HepG2 (cell line): ENCODE results near the gene HES6. TPM values are rescaled to one million over a fixed set of nuclear protein-coding genes. Genes with fewer than 3 reads are reported as not detected.

ENCODE experiments used
- CERS6 ChIP-seq: sonication (generic); formaldehyde crosslinking; IDR thresholded peaks from 2 replicates; pipeline ENCODE4 v1.5.0; 2020; ENCODE audit warnings: missing genetic modification reagents
- DMTF1 ChIP-seq: sonication (generic); formaldehyde crosslinking; IDR thresholded peaks from 2 replicates; pipeline ENCODE4 v1.4.0; 2020; ENCODE audit warnings: mild to moderate bottlenecking, missing genetic modification reagents
- EEA1 ChIP-seq: sonication (generic); formaldehyde crosslinking; IDR thresholded peaks from 2 replicates; pipeline ENCODE4 v1.5.1; 2020; ENCODE audit warnings: mild to moderate bottlenecking, missing genetic modification reagents, borderline replicate concordance
- ETV6 ChIP-seq: sonication (generic); formaldehyde crosslinking; conservative IDR thresholded peaks from 2 replicates; pipeline ENCODE4 v1.4.0; 2020; ENCODE audit warnings: missing genetic modification reagents
- FOXA3 ChIP-seq: IDR thresholded peaks from 2 replicates; pipeline ENCODE4 v1.6.1; 2016; ENCODE audit warnings: missing genetic modification reagents, missing compliant biosample characterization
- KIAA2018 ChIP-seq: sonication (generic); formaldehyde crosslinking; IDR thresholded peaks from 2 replicates; pipeline ENCODE4 v1.5.0; 2020; ENCODE audit warnings: mild to moderate bottlenecking, missing genetic modification reagents, borderline replicate concordance
- NFKBIZ ChIP-seq: IDR thresholded peaks from 2 replicates; pipeline ENCODE4 v1.6.1; 2018; ENCODE audit warnings: missing genetic modification reagents, missing compliant biosample characterization
- RXRA ChIP-seq: sonication (generic); formaldehyde crosslinking; IDR thresholded peaks from 2 replicates; pipeline ENCODE4 v1.5.1; 2020; ENCODE audit warnings: missing genetic modification reagents
- SAFB2 ChIP-seq: sonication (generic); formaldehyde crosslinking; IDR thresholded peaks from 2 replicates; pipeline ENCODE4 v1.5.1; 2020; ENCODE audit warnings: missing genetic modification reagents, low read depth, mild to moderate bottlenecking, borderline replicate concordance
- SOX13 ChIP-seq, 3 experiments: fragments of 450-650 bp in 1 of 3; sonication (generic) in 1 of 3; formaldehyde crosslinking in 1 of 3; IDR thresholded peaks in 2 of 3; conservative IDR thresholded peaks in 1 of 3; 2 replicates each; pipeline versions ENCODE4 v1.5.0 to v1.6.1; 2016 to 2020; ENCODE audit warnings: antibody characterized with exemption in 1 of 3, mild to moderate bottlenecking in 1 of 3, missing compliant biosample characterization in 1 of 3, missing genetic modification reagents in 1 of 3, moderate library complexity in 1 of 3
- SRSF1 ChIP-seq: fragments of 200-400 bp; formaldehyde crosslinking; optimal IDR thresholded peaks from 2 replicates; pipeline ENCODE3; 2017; ENCODE audit warnings: mild to moderate bottlenecking, low read depth, low read length, moderate library complexity
- YEATS4 ChIP-seq: sonication (generic); formaldehyde crosslinking; IDR thresholded peaks from 2 replicates; pipeline ENCODE4 v1.4.0; 2020; ENCODE audit warnings: missing genetic modification reagents, borderline replicate concordance
- ZNF34 ChIP-seq: sonication (generic); formaldehyde crosslinking; IDR thresholded peaks from 2 replicates; pipeline ENCODE4 v1.4.0; 2020; ENCODE audit warnings: mild to moderate bottlenecking, missing genetic modification reagents, borderline replicate concordance
- ZNF441 ChIP-seq: sonication (generic); formaldehyde crosslinking; IDR thresholded peaks from 2 replicates; pipeline ENCODE4 v1.7.0; 2021; ENCODE audit warnings: missing genetic modification reagents, borderline replicate concordance
- ZNF501 ChIP-seq: sonication (generic); formaldehyde crosslinking; IDR thresholded peaks from 2 replicates; pipeline ENCODE4 v1.5.1; 2020; ENCODE audit warnings: mild to moderate bottlenecking, moderate library complexity, missing genetic modification reagents
- ZNF672 ChIP-seq: sonication (generic); formaldehyde crosslinking; IDR thresholded peaks from 2 replicates; pipeline ENCODE4 v1.8.1; 2022; ENCODE audit warnings: missing genetic modification reagents
- ZNF768 ChIP-seq: sonication (generic); formaldehyde crosslinking; IDR thresholded peaks from 2 replicates; pipeline ENCODE4 v1.4.0; 2020; ENCODE audit warnings: missing genetic modification reagents
- polyA plus RNA-seq, 8 experiments: library from polyadenylated mRNA; depleted of rRNA in 3 of 8; stranded (reverse) in 7 of 8; unstranded in 1 of 8; fragments of >200 nt; fragmentation: Illumina TruSeq in 4 of 8; extraction: Trizol in 4 of 8; gene quantifications; 2 replicates each; pipeline versions ENCODE4 v1.2.1 to v1.2.3, GENCODE V29; 2011 to 2016; ENCODE audit warnings: low read depth in 4 of 8, missing spikeins in 1 of 8, mixed read lengths in 1 of 8; ENCODE audit not compliant: insufficient read depth in 1 of 8
- total RNA-seq, 5 experiments: library from RNA; depleted of rRNA; stranded (reverse); fragments of >200 nt; fragmentation: Illumina TruSeq; extraction: Trizol; gene quantifications; 2 replicates each; pipeline ENCODE4 v1.2.3, GENCODE V29; 2016; ENCODE audit warnings: low read depth in 1 of 5

HES6 gene
- total and polyA plus RNA-seq, 2 of the 13 experiments (the other 11 are each of a cell fraction or from before 2014, with no cell fraction given): 19.5 to 82.8 TPM

- TF ChIP-seq ZNF501 (peak; percentile 86), SAFB2 (CRISPR knock-in tag) (no peak; the same call in 1 of the 2 replicates), ZNF441 (no peak; the same call in none of the 2 replicates), FOXA3 (CRISPR knock-in tag) (peak; percentile 32; the same call in 1 of the 2 replicates), KIAA2018 (no peak), YEATS4 (CRISPR knock-in tag) (no peak), CERS6 (CRISPR knock-in tag) (no peak), EEA1 (0 out of 2 replicates have a peak, but pooled peaks have one; percentile 28), SRSF1 (no peak), RXRA (CRISPR knock-in tag) (0 out of 2 replicates have a peak, but pooled peaks have one; percentile 24), ZNF34 (CRISPR knock-in tag) (no peak), ZNF672 (no peak), SOX13 (IDR thresholded peaks at IDR 0.05) (no peak), SOX13 (CRISPR knock-in tag; conservative IDR thresholded peaks at IDR 0.05 in 1 of 2, IDR thresholded peaks at IDR 0.05 in 1 of 2) (no peak), ZNF768 (CRISPR knock-in tag) (peak; percentile 56; the same call in 1 of the 2 replicates), NFKBIZ (CRISPR knock-in tag) (no peak), DMTF1 (CRISPR knock-in tag) (no peak), ETV6 (CRISPR knock-in tag) (no peak; the same call in 1 of the 2 replicates)
Observed at GRCh38 chr2:238239863-238240756, at the start of gene HES6 (continued).
